Esophagus squamous epithelium (tissue), 5 donors: ENCODE data around the gene LTB4R. TPM values are rescaled to one million over a fixed set of nuclear protein-coding genes. Genes with fewer than 3 reads are reported as not detected.
"Not testable (repeated sequence)": the region's sequence is repeated elsewhere in the genome, so short reads cannot be mapped to it uniquely, and the experiment has no call there.

Experiments
- DNase-seq: peaks from one replicate; lab custom pipeline; 2025; lab: John Stamatoyannopoulos, UW
- H3K27ac ChIP-seq, 4 donors: fragments of 200-600 bp; sonication (generic); one replicate each; pipeline ENCODE4 v1.5.1; 2016 to 2019; ENCODE audit warnings: mild to moderate bottlenecking in 1 of 4
- H3K27me3 ChIP-seq, 4 donors: fragments of 200-600 bp; sonication (generic); 1 replicate in 3 of 4; 2 replicates in 1 of 4; pipeline versions ENCODE4 v1.5.1 to v1.6.0; 2017 to 2021; ENCODE audit warnings: antibody characterized with exemption in 1 of 4
- H3K36me3 ChIP-seq, 3 donors: fragments of 200-600 bp; sonication (generic); one replicate each; pipeline ENCODE4 v1.5.1; 2016 to 2019
- H3K4me1 ChIP-seq, 3 donors: fragments of 200-600 bp; sonication (generic); one replicate each; pipeline ENCODE4 v1.5.1; 2017 to 2019
- H3K4me3 ChIP-seq, 4 donors: fragments of 200-600 bp; sonication (generic); 1 replicate in 3 of 4; 2 replicates in 1 of 4; pipeline ENCODE4 v1.5.1; 2016 to 2019; ENCODE audit warnings: mild to moderate bottlenecking in 2 of 4, moderate library complexity in 1 of 4
- H3K9me3 ChIP-seq, 3 donors: fragments of 200-600 bp; sonication (generic); one replicate each; pipeline ENCODE4 v1.5.1; 2016 to 2019
- CTCF ChIP-seq, 6 experiments: fragments of 450-650 bp in 4 of 6; fragments of 200-600 bp in 2 of 6; sonication (generic) in 2 of 6; IDR thresholded peaks; one replicate each; pipeline ENCODE4 v1.5.1; 2016 to 2019; ENCODE audit warnings: antibody characterized with exemption in 6 of 6, mild to moderate bottlenecking in 4 of 6, moderate library complexity in 4 of 6
- POLR2A ChIP-seq, 4 donors: fragments of 450-650 bp; IDR thresholded peaks; one replicate each; pipeline ENCODE4 v1.6.1; 2017; ENCODE audit warnings: antibody characterized with exemption in 4 of 4, mild to moderate bottlenecking in 4 of 4, moderate library complexity in 3 of 4
- WGBS, 2 donors: methylation state at CpG; one replicate each; pipeline ENCODE4 v1.1.5; 2018; 5-methylcytosine and 5-hydroxymethylcytosine counted together
- intact Hi-C: fragments of 100-400 bp; cut with DNase I; formaldehyde crosslinking; loops from one replicate; pipeline ENCODE4 v1.15.0; 2022
- total RNA-seq, 4 donors: library from RNA; depleted of rRNA; stranded (reverse); fragments of >200 nt; gene quantifications; one replicate each; pipeline ENCODE4 v1.1.0, GENCODE V29; 2016
- donor health status: DM: yes; HTN: yes; CAD: no.

Gene LTB4R
- total RNA-seq, 4 donors from 2014 or later: 47.9 to 99.9 (median 85.4) TPM

GRCh38 chr14:24349742-24350141, 38.4 kb downstream of the LTB4R start:
- H3K4me3 ChIP-seq: no peak overlapping the region
- 63 to 83% methylated on average over 5 of the region's 5 CpGs for WGBS, 2 donors
- H3K27me3 ChIP-seq: peaks cover 0 to 15% (median 0%) of the 10 kb centered on the region in 4 donors
- H3K36me3 ChIP-seq: no peaks in the 10 kb centered on the region
- no peak overlapping the region for H3K27ac ChIP-seq
- H3K9me3 ChIP-seq: no peaks in the 10 kb centered on the region
- H3K4me1 ChIP-seq: peaks cover 0 to 26% (median 17%) of the 10 kb centered on the region in 3 donors
- no peak for DNase-seq
- TF ChIP-seq CTCF (IDR thresholded peaks at IDR 0.05) (no peak), POLR2A (IDR thresholded peaks at IDR 0.05) (no peak)
- intact Hi-C loops: no loop called here

- Histone ChIP-seq H3K36me3 (no peaks in the 10 kb centered on the region), H3K9me3 (no peaks in the 10 kb centered on the region), H3K4me3 (no peak overlapping the region), H3K27me3 (peaks cover 0 to 8% (median 0%) of the 10 kb centered on the region in 4 donors), H3K4me1 (peaks cover 0 to 26% (median 17%) of the 10 kb centered on the region in 3 donors), H3K27ac (no peak overlapping the region)
- intact Hi-C loops: no loop called here
- no peak for DNase-seq
- no peak for TF ChIP-seq POLR2A (IDR thresholded peaks at IDR 0.05)
- TF ChIP-seq CTCF (IDR thresholded peaks at IDR 0.05): no peak
- WGBS, 2 donors: 34 to 36% methylated on average over 4 of the region's 4 CpGs
These were observed 40.2 kb downstream of the LTB4R start for GRCh38 chr14:24351517-24351916.

- Histone ChIP-seq H3K4me1 (peaks cover 0 to 13% (median 12%) of the 10 kb centered on the region in 3 donors), H3K9me3 (no peaks in the 10 kb centered on the region), H3K27ac (peak overlapping the region in 2 of 4 donors; percentile 55 to 60), H3K36me3 (no peaks in the 10 kb centered on the region), H3K4me3 (no peak overlapping the region), H3K27me3 (peaks cover 0 to 3% (median 0%) of the 10 kb centered on the region in 4 donors)
- no peak for DNase-seq
- intact Hi-C loops: no loop called here
- 76 to 82% methylated on average over 5 of the region's 5 CpGs for WGBS, 2 donors
- TF ChIP-seq POLR2A (IDR thresholded peaks at IDR 0.05) (no peak), CTCF (IDR thresholded peaks at IDR 0.05) (no peak)
These were observed 42.5 kb downstream of the LTB4R start for GRCh38 chr14:24353559-24354481.

GRCh38 chr14:24354482-24354825, 43.2 kb downstream of the LTB4R start:
- H3K9me3 ChIP-seq, H3K4me3 ChIP-seq, DNase-seq, intact Hi-C loops, H3K27me3 ChIP-seq, H3K36me3 ChIP-seq: not testable (repeated sequence)
- 73 to 74% methylated on average over 3 of the region's 3 CpGs for WGBS, 2 donors
- peaks cover 0 to 13% (median 12%) of the 10 kb centered on the region in 3 donors for H3K4me1 ChIP-seq
- H3K27ac ChIP-seq: peak overlapping the region in 2 of 4 donors; percentile 55 to 60

GRCh38 chr14:24355009-24355408, 43.7 kb downstream of the LTB4R start:
- H3K36me3 ChIP-seq: no peaks in the 10 kb centered on the region
- H3K9me3 ChIP-seq: no peaks in the 10 kb centered on the region
- peaks cover 0 to 13% (median 12%) of the 10 kb centered on the region in 3 donors for H3K4me1 ChIP-seq
- no peak overlapping the region for H3K4me3 ChIP-seq
- peaks cover 0 to 3% (median 0%) of the 10 kb centered on the region in 4 donors for H3K27me3 ChIP-seq
- no peak for TF ChIP-seq CTCF (IDR thresholded peaks at IDR 0.05)
- no peak for TF ChIP-seq POLR2A (IDR thresholded peaks at IDR 0.05)
- no peak for DNase-seq
- 70 to 72% methylated on average over 6 to 7 of the region's 7 CpGs for WGBS, 2 donors
- H3K27ac ChIP-seq: no peak overlapping the region
- intact Hi-C loops: no loop called here
